Activated B cell treated with CpG ODN at 0.5 μM for 24 hours (primary cell): ENCODE measurements around the gene CAMTA1. TPM values are rescaled to one million over a fixed set of nuclear protein-coding genes. Genes with fewer than 3 reads are reported as not detected.

Experiments
- ATAC-seq: fragments of 200-7000 bp; cut with Tn5 transposase; one replicate; pipeline ENCODE4 v1.10.0; 2021; ENCODE audit warnings: low read depth, mild to moderate bottlenecking, moderate library complexity
- CTCF ChIA-PET: fragments of 350-600 bp; sonication (Branson Sonifier 250); formaldehyde crosslinking; loops from one replicate; lab custom pipeline; 2021; ENCODE audit warnings: antibody characterized with exemption; lab: Charles Lee
- POLR2A ChIA-PET: fragments of 350-600 bp; sonication (Branson Sonifier 250); formaldehyde crosslinking; loops from one replicate; lab custom pipeline; 2021; ENCODE audit warnings: antibody characterized with exemption; lab: Charles Lee
- DNase-seq: peaks from one replicate; pipeline ENCODE4 v3.0.0; 2022
- H3K27ac Mint-ChIP-seq: one replicate; pipeline ENCODE4 v1.8.0; 2020; ENCODE audit warnings: mixed read lengths
- H3K27me3 Mint-ChIP-seq: one replicate; pipeline ENCODE4 v1.8.0; 2021; ENCODE audit warnings: mixed read lengths
- H3K36me3 Mint-ChIP-seq: one replicate; pipeline ENCODE4 v1.8.0; 2021; ENCODE audit warnings: low read depth, mixed read lengths
- H3K4me1 Mint-ChIP-seq: one replicate; pipeline ENCODE4 v1.8.0; 2021; ENCODE audit warnings: mixed read lengths
- H3K4me3 Mint-ChIP-seq: one replicate; pipeline ENCODE4 v1.8.0; 2020; ENCODE audit warnings: mild to moderate bottlenecking, mixed read lengths
- H3K9me3 Mint-ChIP-seq: one replicate; pipeline ENCODE4 v1.8.0; 2020; ENCODE audit warnings: mixed read lengths
- intact Hi-C: fragments of 100-400 bp; cut with micrococcal nuclease; formaldehyde crosslinking; loops from one replicate; pipeline ENCODE4 v1.15.1; 2024
- total RNA-seq: library from RNA; stranded (reverse); gene quantifications from 2 replicates; pipeline ENCODE4 v1.2.3, GENCODE V29; 2022
- TF ChIP-seq, protein P1 (sequence below): fragments of 200-600 bp; IDR thresholded peaks from one replicate; pipeline ENCODE4 v1.8.0; 2022; ENCODE audit warnings: antibody characterized with exemption, mild to moderate bottlenecking

Gene CAMTA1
- total RNA-seq, 1 donor from 2014 or later: 49.8 TPM

GRCh38 chr1:7629011-7629410 lies 843.8 kb downstream of the CAMTA1 start:
- Mint-ChIP-seq H3K4me1 (no peaks in the 10 kb centered on the region), H3K9me3 (no peaks in the 10 kb centered on the region), H3K36me3 (no peaks in the 10 kb centered on the region), H3K4me3 (no peak overlapping the region), H3K27me3 (peaks cover 15% of the 10 kb centered on the region), H3K27ac (no peak overlapping the region)
- TF ChIP-seq, protein P1, sequence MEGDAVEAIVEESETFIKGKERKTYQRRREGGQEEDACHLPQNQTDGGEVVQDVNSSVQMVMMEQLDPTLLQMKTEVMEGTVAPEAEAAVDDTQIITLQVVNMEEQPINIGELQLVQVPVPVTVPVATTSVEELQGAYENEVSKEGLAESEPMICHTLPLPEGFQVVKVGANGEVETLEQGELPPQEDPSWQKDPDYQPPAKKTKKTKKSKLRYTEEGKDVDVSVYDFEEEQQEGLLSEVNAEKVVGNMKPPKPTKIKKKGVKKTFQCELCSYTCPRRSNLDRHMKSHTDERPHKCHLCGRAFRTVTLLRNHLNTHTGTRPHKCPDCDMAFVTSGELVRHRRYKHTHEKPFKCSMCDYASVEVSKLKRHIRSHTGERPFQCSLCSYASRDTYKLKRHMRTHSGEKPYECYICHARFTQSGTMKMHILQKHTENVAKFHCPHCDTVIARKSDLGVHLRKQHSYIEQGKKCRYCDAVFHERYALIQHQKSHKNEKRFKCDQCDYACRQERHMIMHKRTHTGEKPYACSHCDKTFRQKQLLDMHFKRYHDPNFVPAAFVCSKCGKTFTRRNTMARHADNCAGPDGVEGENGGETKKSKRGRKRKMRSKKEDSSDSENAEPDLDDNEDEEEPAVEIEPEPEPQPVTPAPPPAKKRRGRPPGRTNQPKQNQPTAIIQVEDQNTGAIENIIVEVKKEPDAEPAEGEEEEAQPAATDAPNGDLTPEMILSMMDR: no peak
- ATAC-seq (no peak), DNase-seq (no peak)
- intact Hi-C loops: no loop called here
- ChIA-PET POLR2A (no interaction called here), CTCF (no interaction called here)

DNA sequence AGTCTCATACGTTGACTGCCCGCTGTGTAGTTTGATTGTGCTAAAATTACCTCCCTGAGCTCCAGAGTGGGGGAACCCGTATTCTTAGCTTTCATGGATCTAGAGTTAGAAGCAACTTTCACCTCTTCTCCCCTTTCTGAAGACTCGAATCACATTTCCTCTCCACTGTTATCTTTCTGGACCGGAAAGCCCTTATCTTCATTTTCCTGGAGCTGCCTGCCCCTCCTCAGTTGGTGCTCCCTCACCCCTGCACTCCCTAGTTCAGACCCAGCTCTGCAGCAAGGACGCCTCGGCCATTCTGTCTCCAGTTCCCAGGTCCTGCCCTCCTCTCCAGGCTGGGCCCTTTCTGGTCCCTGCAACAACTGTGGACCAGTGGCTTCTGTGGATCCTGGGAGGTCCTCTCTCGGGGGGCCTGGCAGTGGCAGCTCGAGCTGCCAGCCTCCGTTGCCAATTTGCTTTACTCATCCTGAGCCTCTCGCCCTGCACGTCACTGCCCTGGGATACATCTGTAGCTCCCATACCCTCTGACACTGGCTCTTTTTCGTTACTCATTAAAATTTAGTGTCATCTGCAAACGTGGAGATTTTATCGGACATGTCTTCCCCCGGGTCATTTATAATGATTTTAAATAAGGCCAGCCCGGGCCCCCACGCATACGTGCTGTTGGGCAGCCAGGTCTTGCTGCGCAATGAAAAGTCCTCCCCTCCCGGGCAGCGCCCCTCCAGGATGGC lies 844.4 kb downstream of the CAMTA1 start:
- H3K36me3 Mint-ChIP-seq: no peaks in the 10 kb centered on the region
- CTCF ChIA-PET: no interaction called here
- TF ChIP-seq, protein P1: no peak
- H3K27ac Mint-ChIP-seq: no peak overlapping the region
- DNase-seq (no peak), ATAC-seq (no peak)
- intact Hi-C loops: no loop called here
- H3K9me3 Mint-ChIP-seq: no peaks in the 10 kb centered on the region
- H3K27me3 Mint-ChIP-seq: peaks cover 19% of the 10 kb centered on the region
- H3K4me1 Mint-ChIP-seq: no peaks in the 10 kb centered on the region
- no peak overlapping the region for H3K4me3 Mint-ChIP-seq
- POLR2A ChIA-PET: no interaction called here

- ATAC-seq (no peak), DNase-seq (no peak)
- Mint-ChIP-seq H3K27me3 (peaks cover 15% of the 10 kb centered on the region), H3K4me3 (no peak overlapping the region), H3K27ac (no peak overlapping the region), H3K4me1 (no peaks in the 10 kb centered on the region), H3K36me3 (no peaks in the 10 kb centered on the region), H3K9me3 (no peaks in the 10 kb centered on the region)
- POLR2A ChIA-PET: no interaction called here
- TF ChIP-seq, protein P1: no peak
- intact Hi-C loops: no loop called here
- CTCF ChIA-PET: no interaction called here
These were observed 845.1 kb downstream of the CAMTA1 start for GRCh38 chr1:7630378-7630777.

DNA sequence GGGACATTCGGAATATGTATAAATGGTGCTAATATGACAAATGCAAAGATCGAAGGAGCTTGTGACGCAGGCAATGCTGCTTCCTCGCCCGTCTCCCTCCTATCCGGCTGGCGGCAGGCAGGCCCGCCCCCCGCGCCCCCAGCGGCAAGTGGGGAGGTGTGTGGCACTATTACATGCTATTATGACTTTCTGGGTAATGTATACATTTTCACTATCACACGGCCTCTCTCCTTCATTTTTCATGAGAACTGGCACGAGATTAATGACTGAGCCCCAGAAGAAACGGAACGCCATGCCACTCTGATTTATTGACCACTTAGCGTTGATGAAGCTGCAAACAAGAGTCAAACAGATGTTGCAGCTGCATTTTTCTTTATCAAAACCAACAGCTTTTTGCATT lies 846.9 kb downstream of the CAMTA1 start:
- peaks cover 16% of the 10 kb centered on the region for H3K27me3 Mint-ChIP-seq
- TF ChIP-seq, protein P1: no peak

DNA sequence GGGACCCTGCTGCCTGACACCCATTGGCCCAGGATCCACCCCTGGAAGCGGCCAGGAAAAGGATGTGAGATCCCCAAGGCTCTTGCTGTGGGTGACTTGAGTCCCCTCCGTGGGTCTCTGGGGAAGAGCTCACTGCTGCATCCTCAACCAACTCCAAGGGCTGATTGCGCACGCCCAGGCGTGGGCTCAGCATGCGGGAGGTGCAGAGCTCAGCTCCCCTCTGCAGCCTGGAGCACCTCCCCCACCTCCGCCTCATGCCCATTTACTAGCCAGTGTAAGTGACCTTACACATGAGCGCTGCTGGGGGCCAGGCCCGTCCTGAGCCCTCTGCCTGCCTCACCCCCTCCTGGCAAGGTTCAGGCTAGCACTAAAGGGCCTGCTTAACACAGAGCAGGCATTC lies 847.4 kb downstream of the CAMTA1 start:
- intact Hi-C loops: no loop called here
- TF ChIP-seq, protein P1: no peak
- H3K36me3 Mint-ChIP-seq: no peaks in the 10 kb centered on the region
- no peak overlapping the region for H3K4me3 Mint-ChIP-seq
- H3K9me3 Mint-ChIP-seq: no peaks in the 10 kb centered on the region
- ATAC-seq (no peak), DNase-seq (no peak)
- POLR2A ChIA-PET: no interaction called here
- peaks cover 16% of the 10 kb centered on the region for H3K27me3 Mint-ChIP-seq
- H3K27ac Mint-ChIP-seq: no peak overlapping the region
- CTCF ChIA-PET: no interaction called here
- no peaks in the 10 kb centered on the region for H3K4me1 Mint-ChIP-seq

More for the DNA sequence above, 846.9 kb downstream of the CAMTA1 start:
- DNase-seq: no peak
- no peak for ATAC-seq
- ChIA-PET POLR2A (no interaction called here), CTCF (no interaction called here)
- no peaks in the 10 kb centered on the region for H3K9me3 Mint-ChIP-seq
- H3K4me3 Mint-ChIP-seq: no peak overlapping the region
- intact Hi-C loops: no loop called here
- no peak overlapping the region for H3K27ac Mint-ChIP-seq
- H3K4me1 Mint-ChIP-seq: no peaks in the 10 kb centered on the region
- no peaks in the 10 kb centered on the region for H3K36me3 Mint-ChIP-seq
